NCI-H510A (cell line): Measurements from ENCODE around the gene SLC39A13.

Experiments
- DNase-seq: peaks from one replicate; lab custom pipeline; 2025; lab: John Stamatoyannopoulos, UW

SLC39A13 gene

GRCh38 chr11:47407746-47408590, at the start of gene SLC39A13:
TSS of gene SLC39A13 (plus strand) at chr11:47408590. CDS start at chr11:47410095, 1,505 bp downstream.
- DNase-seq, result peak; percentile 31

- no peak for DNase-seq
These were observed 49.7 kb upstream of the SLC39A13 start for GRCh38 chr11:47358731-47359051.

GRCh38 chr11:47359162-47359561, 49.2 kb upstream of the SLC39A13 start:
- DNase-seq, result no peak

GRCh38 chr11:47359586-47359985, 48.8 kb upstream of the SLC39A13 start:
- no peak for DNase-seq

- no peak for DNase-seq
These were observed 48.0 kb upstream of the SLC39A13 start for GRCh38 chr11:47360341-47360740.

- DNase-seq, result no peak
These were observed 47.0 kb upstream of the SLC39A13 start for GRCh38 chr11:47361419-47361818.

GRCh38 chr11:47366020-47366490, 42.3 kb upstream of the SLC39A13 start:
- DNase-seq, result no peak

- no peak for DNase-seq
These were observed 38.7 kb upstream of the SLC39A13 start for GRCh38 chr11:47369676-47370075.

GRCh38 chr11:47372422-47372821, 36.0 kb upstream of the SLC39A13 start:
- no peak for DNase-seq

GRCh38 chr11:47373876-47374719, 34.3 kb upstream of the SLC39A13 start:
- no peak for DNase-seq

- DNase-seq, result no peak
These were observed 33.7 kb upstream of the SLC39A13 start for GRCh38 chr11:47374720-47375019.

GRCh38 chr11:47375020-47375419, 33.4 kb upstream of the SLC39A13 start:
- DNase-seq, result no peak

GRCh38 chr11:47375546-47376085, 32.8 kb upstream of the SLC39A13 start:
- no peak for DNase-seq

GRCh38 chr11:47376107-47376524, 32.3 kb upstream of the SLC39A13 start:
- DNase-seq, result no peak

- no peak for DNase-seq
These were observed 31.6 kb upstream of the SLC39A13 start for GRCh38 chr11:47376525-47377371.

- DNase-seq, result no peak
These were observed 30.8 kb upstream of the SLC39A13 start for GRCh38 chr11:47377571-47378009.

- DNase-seq, result no peak
These were observed 30.2 kb upstream of the SLC39A13 start, which contains the start of gene SPI1 for GRCh38 chr11:47378010-47378835. TSS of gene SPI1 (minus strand) at chr11:47378547. CDS start at chr11:47378353, 194 bp downstream.

- no peak for DNase-seq
These were observed 29.6 kb upstream of the SLC39A13 start for GRCh38 chr11:47378836-47379170.

- no peak for DNase-seq
These were observed 29.1 kb upstream of the SLC39A13 start for GRCh38 chr11:47379317-47379716.

GRCh38 chr11:47380078-47380477, 28.3 kb upstream of the SLC39A13 start:
- no peak for DNase-seq

GRCh38 chr11:47383071-47383470, 25.3 kb upstream of the SLC39A13 start:
- no peak for DNase-seq
